ENCODE results near the gene SNX13.
A peak's percentile ranks its signal among the peaks of the same experiment; 100 is the strongest.
"Not testable (repeated sequence)": the region's sequence is repeated elsewhere in the genome, so short reads cannot be mapped to it uniquely, and the experiment has no call there.

Gene SNX13

GRCh38 chr7:17816903-17817302, 123.4 kb downstream of the SNX13 start:
- DNase-seq, result no peak
- in situ Hi-C loops (cut with HindIII; ENCODE audit: low pct_ligation_motif_present, low pct_unique_long_range_greater_than_20kb, low sequenced_read_pairs), result no loop called here

DNA sequence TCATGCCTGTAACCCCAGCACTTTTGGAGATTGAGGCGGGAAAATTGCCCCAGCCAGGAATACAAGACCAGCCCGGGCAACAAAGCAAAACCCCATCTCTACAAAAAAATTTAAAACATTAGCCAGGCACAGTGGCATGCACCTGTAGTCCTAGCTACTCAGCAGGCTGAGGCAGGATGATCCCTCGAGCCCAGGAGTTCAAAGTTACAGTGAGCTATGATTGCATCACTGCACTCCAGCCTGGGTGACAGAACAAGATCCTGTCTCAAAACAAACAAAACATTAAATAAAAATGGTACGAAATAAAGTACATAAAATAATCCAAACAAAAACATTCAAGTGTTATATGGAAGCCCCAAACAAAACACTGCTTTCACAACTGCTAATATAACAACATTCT, 125.0 kb downstream of the SNX13 start:
- no peak for DNase-seq
- in situ Hi-C loops (cut with HindIII; ENCODE audit: low pct_ligation_motif_present, low pct_unique_long_range_greater_than_20kb, low sequenced_read_pairs), result no loop called here

DNA sequence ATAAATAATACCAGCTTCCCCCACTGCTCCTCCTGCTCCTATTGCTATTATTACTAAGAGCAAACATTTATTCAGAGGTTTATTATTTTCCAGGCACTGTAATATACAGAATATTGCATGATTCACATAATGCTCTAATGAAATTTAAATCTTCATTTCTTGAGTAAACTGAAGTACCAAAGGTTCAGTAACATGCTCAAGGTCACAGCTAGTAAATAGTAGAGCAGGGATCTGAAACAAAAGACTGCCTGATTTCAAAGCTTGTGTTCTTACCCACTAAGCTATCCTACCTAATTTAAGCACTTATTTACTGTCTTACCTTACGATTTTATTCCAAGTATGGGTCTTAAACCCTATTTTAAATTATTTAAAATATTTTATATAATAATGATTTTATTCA, 126.2 kb downstream of the SNX13 start:
- DNase-seq, result no peak
- in situ Hi-C loops (cut with HindIII; ENCODE audit: low pct_ligation_motif_present, low pct_unique_long_range_greater_than_20kb, low sequenced_read_pairs), result no loop called here

- in situ Hi-C loops (cut with HindIII; ENCODE audit: low pct_ligation_motif_present, low pct_unique_long_range_greater_than_20kb, low sequenced_read_pairs); DNase-seq: not testable (repeated sequence)
Observed at GRCh38 chr7:17809215-17809614, 131.1 kb downstream of the SNX13 start.

DNA sequence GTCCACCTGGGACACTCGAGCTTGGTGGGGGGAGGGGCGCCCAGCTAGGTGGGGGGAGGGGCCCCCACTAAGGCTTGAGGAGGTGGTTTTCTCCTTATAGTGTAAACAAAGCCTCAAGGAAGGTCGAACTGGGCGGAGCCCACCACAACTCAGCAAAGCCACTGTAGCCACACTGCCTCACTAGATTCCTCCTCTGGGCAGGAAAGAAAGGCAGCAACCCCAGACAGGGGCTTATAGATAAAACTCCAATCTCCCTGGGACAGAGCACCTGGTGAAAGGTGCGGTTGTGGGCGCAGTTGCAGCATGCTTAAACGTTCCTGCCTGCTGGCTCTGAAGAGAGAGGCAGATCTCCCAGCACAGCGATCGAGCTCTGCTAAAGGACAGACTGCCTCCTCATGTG, 133.1 kb downstream of the SNX13 start:
- in situ Hi-C loops (cut with HindIII; ENCODE audit: low pct_ligation_motif_present, low pct_unique_long_range_greater_than_20kb, low sequenced_read_pairs), result no loop called here
- no peak for DNase-seq

DNA sequence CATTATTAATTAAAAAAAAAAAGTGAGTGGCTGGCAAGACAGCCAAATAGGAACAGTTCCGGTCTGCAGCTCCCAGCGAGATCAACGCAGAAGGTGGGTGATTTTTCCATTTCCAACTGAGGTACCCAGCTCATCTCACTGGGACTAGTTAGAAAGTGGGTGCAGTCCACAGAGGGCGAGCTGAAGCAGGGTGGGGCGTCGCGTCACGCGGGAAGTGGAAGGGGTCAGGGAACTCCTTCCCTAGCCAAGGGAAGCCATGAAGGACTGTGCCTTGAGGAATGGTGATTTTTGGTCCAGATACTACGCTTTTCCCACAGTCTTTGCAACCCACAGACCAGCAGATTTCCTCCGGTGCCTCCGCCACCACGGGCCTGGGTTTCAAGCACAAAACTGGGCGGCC, 133.7 kb downstream of the SNX13 start:
- no peak for DNase-seq
- in situ Hi-C loops (cut with HindIII; ENCODE audit: low pct_ligation_motif_present, low pct_unique_long_range_greater_than_20kb, low sequenced_read_pairs), result no loop called here

DNA sequence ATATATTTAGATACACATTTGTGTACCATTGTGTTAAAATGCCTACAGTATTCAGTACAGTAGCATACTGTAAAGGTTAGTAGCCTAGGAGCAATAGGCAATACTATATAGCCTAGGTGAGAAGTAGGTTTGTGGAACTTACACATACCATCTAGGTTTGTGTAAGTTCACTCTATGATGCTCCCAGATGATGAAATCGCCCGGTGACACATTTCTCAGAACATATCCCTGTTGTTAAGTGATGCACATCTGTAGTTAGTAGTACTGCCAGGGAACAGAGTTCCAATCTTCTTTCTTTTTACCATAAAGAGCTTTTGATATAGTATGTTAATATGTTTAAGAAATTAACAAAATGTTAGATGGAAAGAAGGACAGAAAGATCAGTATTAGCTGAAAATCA, 138.2 kb downstream of the SNX13 start:
- in situ Hi-C loops (cut with HindIII; ENCODE audit: low pct_ligation_motif_present, low pct_unique_long_range_greater_than_20kb, low sequenced_read_pairs), result no loop called here
- DNase-seq, result no peak

- DNase-seq, result no peak
- in situ Hi-C loops (cut with HindIII; ENCODE audit: low pct_ligation_motif_present, low pct_unique_long_range_greater_than_20kb, low sequenced_read_pairs), result no loop called here
Observed at GRCh38 chr7:17792075-17792936, 148.0 kb downstream of the SNX13 start.

DNA sequence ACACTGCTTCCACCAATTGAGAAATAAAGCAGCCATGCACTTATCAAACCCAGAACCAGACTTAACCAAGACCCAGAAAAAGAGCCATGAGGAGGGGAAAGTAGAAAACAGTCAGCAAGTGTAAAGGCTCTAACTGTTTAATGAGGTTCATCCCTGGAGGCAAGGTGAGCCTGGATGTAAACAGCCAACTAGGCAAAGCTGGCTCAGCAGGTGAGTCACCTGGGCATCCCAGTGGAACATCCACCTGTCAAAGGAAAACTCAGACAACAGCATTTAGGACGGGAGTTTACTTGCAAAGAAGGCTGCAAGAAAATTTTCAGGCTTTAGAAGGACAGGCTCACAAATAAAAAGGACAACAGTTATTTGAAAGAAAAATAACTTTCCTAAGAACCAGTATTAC, 153.0 kb downstream of the SNX13 start:
- no peak for DNase-seq
- in situ Hi-C loops (cut with HindIII; ENCODE audit: low pct_ligation_motif_present, low pct_unique_long_range_greater_than_20kb, low sequenced_read_pairs), result no loop called here

GRCh38 chr7:17786314-17786852, 153.9 kb downstream of the SNX13 start:
- in situ Hi-C loops (cut with HindIII; ENCODE audit: low pct_ligation_motif_present, low pct_unique_long_range_greater_than_20kb, low sequenced_read_pairs), result no loop called here
- no peak for DNase-seq

DNA sequence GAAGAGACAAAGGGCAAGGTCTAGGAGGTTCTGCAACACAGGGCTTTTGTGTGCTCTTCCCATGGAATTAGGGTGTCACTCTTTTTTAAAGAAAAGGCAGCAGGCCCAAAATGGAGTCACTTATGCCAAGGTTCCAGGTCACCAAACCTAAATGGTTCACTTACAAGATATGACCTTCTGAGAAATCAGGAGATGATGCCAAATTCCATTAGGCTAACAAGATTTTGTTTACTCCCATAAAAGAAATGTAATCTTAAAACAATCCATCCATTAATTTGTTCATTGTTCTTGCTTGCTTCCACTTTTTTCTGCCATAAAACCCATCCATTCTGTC, 158.1 kb downstream of the SNX13 start:
- DNase-seq, result no peak
- in situ Hi-C loops (cut with HindIII; ENCODE audit: low pct_ligation_motif_present, low pct_unique_long_range_greater_than_20kb, low sequenced_read_pairs), result no loop called here

DNA sequence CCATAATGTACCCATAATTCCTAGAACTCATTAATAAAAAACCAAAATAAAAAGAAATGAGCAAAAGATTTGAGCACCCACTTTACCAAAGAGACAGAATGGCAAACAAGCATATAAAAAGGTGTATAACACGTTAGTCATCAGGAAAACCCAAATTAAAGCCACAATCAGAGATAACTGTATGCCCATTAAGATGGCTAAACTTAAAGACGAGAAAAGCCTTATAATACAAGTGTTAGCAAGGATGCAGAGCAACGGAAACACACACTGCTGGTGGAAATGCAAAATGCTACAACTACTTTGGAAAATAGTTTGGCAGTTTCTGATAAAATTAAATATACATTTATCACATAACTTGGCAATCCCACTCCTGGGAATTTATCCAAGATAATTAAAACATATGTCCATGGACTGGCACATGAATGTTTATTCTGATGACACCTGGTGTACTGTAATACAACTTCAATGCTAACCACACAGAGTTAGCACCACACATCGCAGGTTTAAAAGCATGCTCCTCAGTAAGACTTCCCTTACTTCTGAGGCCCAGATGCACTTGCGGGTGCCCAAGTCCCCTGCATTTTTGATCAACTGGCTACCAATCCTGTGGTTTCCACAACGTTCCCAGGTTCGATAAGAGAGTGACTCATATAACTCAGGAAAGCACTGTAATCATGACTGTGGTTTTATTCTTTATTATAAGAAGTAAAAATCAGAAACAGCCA, 158.6 kb downstream of the SNX13 start:
- DNase-seq, result peak; percentile 38
- in situ Hi-C loops (cut with HindIII; ENCODE audit: low pct_ligation_motif_present, low pct_unique_long_range_greater_than_20kb, low sequenced_read_pairs), result no loop called here

DNA sequence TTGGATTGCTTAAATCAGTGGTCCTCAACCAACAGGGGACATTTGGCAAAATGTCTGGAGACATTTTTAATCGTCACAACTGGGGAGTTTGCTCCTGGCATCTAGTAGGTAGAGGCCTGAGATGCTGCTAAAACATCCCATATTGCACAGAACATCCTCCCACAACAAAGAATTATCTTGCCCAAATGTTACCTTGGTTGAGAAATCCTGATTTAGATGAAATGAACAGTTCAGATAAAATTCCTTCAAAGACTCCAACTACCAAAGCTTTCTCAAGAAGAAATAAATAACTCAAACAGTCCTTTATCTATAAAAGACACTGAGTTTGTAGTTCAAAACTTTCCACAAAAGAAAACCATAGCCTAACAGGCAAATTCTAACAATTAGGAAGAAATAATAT, 160.9 kb downstream of the SNX13 start:
- DNase-seq, result no peak
- in situ Hi-C loops (cut with HindIII; ENCODE audit: low pct_ligation_motif_present, low pct_unique_long_range_greater_than_20kb, low sequenced_read_pairs), result no loop called here

- in situ Hi-C loops (cut with HindIII; ENCODE audit: low pct_ligation_motif_present, low pct_unique_long_range_greater_than_20kb, low sequenced_read_pairs), result no loop called here
- peak; percentile 24 for DNase-seq
Observed at GRCh38 chr7:17774716-17775288, 165.5 kb downstream of the SNX13 start.

- DNase-seq, result peak; percentile 96
- in situ Hi-C loops (cut with HindIII; ENCODE audit: low pct_ligation_motif_present, low pct_unique_long_range_greater_than_20kb, low sequenced_read_pairs), result no loop called here
Observed at GRCh38 chr7:17774248-17774647, 166.0 kb downstream of the SNX13 start.

GRCh38 chr7:17773289-17773626, 167.0 kb downstream of the SNX13 start:
- DNase-seq, result peak; percentile 51
- in situ Hi-C loops (cut with HindIII; ENCODE audit: low pct_ligation_motif_present, low pct_unique_long_range_greater_than_20kb, low sequenced_read_pairs), result no loop called here

- no peak for DNase-seq
- in situ Hi-C loops (cut with HindIII; ENCODE audit: low pct_ligation_motif_present, low pct_unique_long_range_greater_than_20kb, low sequenced_read_pairs), result no loop called here
Observed at GRCh38 chr7:17772581-17773288, 167.6 kb downstream of the SNX13 start.

DNA sequence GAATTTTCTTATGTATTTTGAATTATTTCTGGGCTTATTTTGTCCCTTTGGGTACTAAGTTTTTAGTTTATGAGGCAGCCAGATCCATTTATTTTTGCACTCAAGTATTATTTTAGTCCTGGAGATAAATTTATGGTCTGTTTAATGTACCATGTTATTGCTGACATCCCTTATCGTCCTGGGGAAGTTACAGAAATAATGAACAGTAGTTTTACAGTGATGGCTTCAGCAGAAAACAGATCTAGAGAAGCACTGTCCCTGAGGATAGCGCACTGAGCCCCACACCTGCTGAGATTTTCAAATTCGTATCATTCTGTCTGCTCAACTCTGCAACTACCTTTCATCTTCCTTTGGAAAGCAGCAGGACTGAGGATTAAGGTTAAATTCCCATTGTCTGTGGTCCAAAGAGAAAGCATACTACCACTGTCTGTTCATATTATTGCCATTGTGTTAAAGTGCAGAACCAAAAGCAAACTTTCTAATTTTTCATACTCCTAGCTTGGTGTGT, 168.3 kb downstream of the SNX13 start:
- no peak for DNase-seq
- in situ Hi-C loops (cut with HindIII; ENCODE audit: low pct_ligation_motif_present, low pct_unique_long_range_greater_than_20kb, low sequenced_read_pairs), result no loop called here

All from ACHN (cell line).